A673 (cell line): ENCODE measurements around the gene PAQR4.

Experiments used
- CTCF ChIP-seq: fragments of 300-800, 200-600 bp; sonication (generic); conservative IDR thresholded peaks from 2 replicates; pipeline ENCODE4 v1.5.1; 2017; ENCODE audit warnings: low read depth, mild to moderate bottlenecking, antibody characterized with exemption, low read length, moderate library complexity, mixed read lengths
- EZH2 ChIP-seq: fragments of 200-600 bp; sonication (generic); IDR thresholded peaks from 2 replicates; pipeline ENCODE4 v1.6.1; 2017; ENCODE audit warnings: borderline replicate concordance, low read depth, mild to moderate bottlenecking, mixed read lengths, antibody characterized with exemption, low read length; ENCODE audit not compliant: poor library complexity, severe bottlenecking

- TF ChIP-seq CTCF (no peak), EZH2 (no peak)
Measured at GRCh38 chr16:2949705-2950352, 19.3 kb upstream of the PAQR4 start.
